Ovary (tissue), 9 donors: ENCODE results near the gene VAV2. TPM values are rescaled to one million over a fixed set of nuclear protein-coding genes. Genes with fewer than 3 reads are reported as not detected.

ENCODE experiments used
- DNase-seq, 5 donors: peaks; one replicate each; pipeline ENCODE4 v3.0.0-alpha.2; 2019 to 2020
- H3K27ac ChIP-seq, 2 donors: fragments of 200-600 bp; one replicate each; pipeline versions ENCODE4 v1.5.1 to v1.8.0; 2019 to 2022
- H3K27me3 ChIP-seq: fragments of 200-600 bp; one replicate; pipeline ENCODE4 v1.8.0; 2022
- H3K36me3 ChIP-seq: fragments of 200-600 bp; sonication (generic); one replicate; pipeline ENCODE4 v1.5.1; 2019
- H3K4me1 ChIP-seq: one replicate; pipeline ENCODE4 v1.8.1; 2013; ENCODE audit warnings: mild to moderate bottlenecking, moderate library complexity; ENCODE audit not compliant: insufficient read depth
- H3K4me3 ChIP-seq: fragments of 200-600 bp; sonication (generic); one replicate; pipeline ENCODE4 v1.5.1; 2017
- H3K9me3 ChIP-seq, 2 donors: fragments of 200-600 bp in 1 of 2; sonication (generic) in 1 of 2; one replicate each; pipeline versions ENCODE4 v1.5.1 to v1.8.1; 2013 to 2019; ENCODE audit warnings: mild to moderate bottlenecking in 1 of 2, moderate library complexity in 1 of 2
- CTCF ChIP-seq, 3 donors: fragments of 450-650 bp in 2 of 3; fragments of 200-600 bp in 1 of 3; IDR thresholded peaks; one replicate each; pipeline versions ENCODE4 v1.5.1 to v1.8.0; 2016 to 2022; ENCODE audit warnings: antibody characterized with exemption in 3 of 3, mild to moderate bottlenecking in 1 of 3
- EP300 ChIP-seq: sonication (generic); formaldehyde crosslinking; IDR thresholded peaks from one replicate; pipeline ENCODE4 v1.6.1; 2017; ENCODE audit warnings: antibody characterized with exemption
- POLR2A ChIP-seq: fragments of 450-650 bp; IDR thresholded peaks from one replicate; pipeline ENCODE4 v1.6.1; 2017; ENCODE audit warnings: antibody characterized with exemption, mild to moderate bottlenecking, moderate library complexity
- WGBS, 3 donors: extraction: QIAGEN DNeasy Blood & Tissue Kit in 1 of 3; methylation state at CpG; one replicate each; pipeline versions ENCODE4 v1.1.5 to v1.1.7; 2013 to 2017; 5-methylcytosine and 5-hydroxymethylcytosine counted together
- intact Hi-C, 4 donors: fragments of 100-400 bp; cut with DNase I; formaldehyde crosslinking; loops; one replicate each; pipeline versions ENCODE4 v1.11.0 to v1.15.1; 2022 to 2023
- polyA plus RNA-seq, 2 donors: library from polyadenylated mRNA; stranded (reverse); fragments of 200-250 nt in 1 of 2; fragments of 350-450 nt in 1 of 2; fragmentation: Illumina TruSeq in 1 of 2; extraction: RNeasy Lipid Tissue Mini Kit (QIAGEN cat#74804) in 1 of 2; gene quantifications; one replicate each; pipeline ENCODE4 v1.2.3, GENCODE V29; 2013 to 2014
- total RNA-seq, 7 donors: library from RNA; depleted of rRNA in 2 of 7; stranded (reverse); fragments of >200 nt in 2 of 7; fragmentation: NEBNext Ultra II Directional in 3 of 7; extraction: Animal tissue kit (Norgen Biotek cat#: 25700) in 3 of 7; gene quantifications; one replicate each; pipeline versions ENCODE4 v1.1.0 to v1.2.4, GENCODE V29; 2016 to 2023
- donor health status: DM: no; HTN: no; CAD: no; lungs with moderate emphysema.
- donor health status: DM: no; HTN: no; CAD: no.
- donor health status: Bipolar disorder and iron deficiency.
- donor health status: DM: yes; HTN: yes; CAD: no.
- donor health status: DM: no; HTN: no; CAD: no.
- donor health status: DM: yes; HTN: yes; CAD: no.

Gene VAV2
- total and polyA plus RNA-seq, 9 donors = 3.7 to 14.1 (median 7.8) TPM

- H3K4me3 ChIP-seq = no peak overlapping the region
- no peaks in the 10 kb centered on the region for H3K27me3 ChIP-seq
- H3K4me1 ChIP-seq = no peaks in the 10 kb centered on the region
- no peak for DNase-seq
- no peak overlapping the region for H3K27ac ChIP-seq
- intact Hi-C loops = loop anchor here in 1 of 4 donors (2.0 kb wide), 1 partner anchor 200 kb away; no protein-coding TSS in a partner anchor
- H3K36me3 ChIP-seq = no peaks in the 10 kb centered on the region
- no peaks in the 10 kb centered on the region for H3K9me3 ChIP-seq
- no peak for TF ChIP-seq POLR2A
- TF ChIP-seq EP300 = no peak
- no peak for TF ChIP-seq CTCF (IDR thresholded peaks at IDR 0.05)
- 80 to 93% (median 82%) methylated on average over 8 of the region's 8 CpGs for WGBS, 3 donors
Observed at GRCh38 chr9:133795049-133795448, 197.1 kb downstream of the VAV2 start.

- H3K4me3 ChIP-seq = no peak overlapping the region
- no peak overlapping the region for H3K27ac ChIP-seq
- no peaks in the 10 kb centered on the region for H3K9me3 ChIP-seq
- no peaks in the 10 kb centered on the region for H3K27me3 ChIP-seq
- no peaks in the 10 kb centered on the region for H3K36me3 ChIP-seq
- no peak for DNase-seq
- TF ChIP-seq POLR2A = no peak
- no peak for TF ChIP-seq EP300
- TF ChIP-seq CTCF (IDR thresholded peaks at IDR 0.05) = no peak
- 88 to 90% (median 88%) methylated on average over 27 of the region's 27 CpGs for WGBS, 3 donors
- intact Hi-C loops = loop anchor here in 1 of 4 donors (2.0 kb wide), 1 partner anchor 201 kb away; no protein-coding TSS in a partner anchor
- no peaks in the 10 kb centered on the region for H3K4me1 ChIP-seq
Observed at GRCh38 chr9:133794016-133794760, 197.9 kb downstream of the VAV2 start.

GRCh38 chr9:133793471-133793870, 198.7 kb downstream of the VAV2 start:
- no peak for TF ChIP-seq POLR2A
- no peak for TF ChIP-seq EP300
- TF ChIP-seq CTCF (IDR thresholded peaks at IDR 0.05) = no peak
- H3K27me3 ChIP-seq = no peaks in the 10 kb centered on the region
- no peak overlapping the region for H3K4me3 ChIP-seq
- intact Hi-C loops = loop anchor here in 2 of 4 donors (1.0 to 2.0 kb wide), 2 partner anchors 201 to 369 kb away; no protein-coding TSS in a partner anchor
- no peak for DNase-seq
- no peak overlapping the region for H3K27ac ChIP-seq
- no peaks in the 10 kb centered on the region for H3K36me3 ChIP-seq
- no peaks in the 10 kb centered on the region for H3K4me1 ChIP-seq
- H3K9me3 ChIP-seq = no peaks in the 10 kb centered on the region
- WGBS, 3 donors = 46 to 72% (median 53%) methylated on average over 13 of the region's 13 CpGs

- TF ChIP-seq EP300 = no peak
- TF ChIP-seq CTCF (IDR thresholded peaks at IDR 0.05) = peak; percentile 87 to 96 (median 95)
- DNase-seq = peak; percentile 68 to 86 (median 82)
- no peaks in the 10 kb centered on the region for H3K27me3 ChIP-seq
- H3K9me3 ChIP-seq = no peaks in the 10 kb centered on the region
- no peak overlapping the region for H3K4me3 ChIP-seq
- no peaks in the 10 kb centered on the region for H3K36me3 ChIP-seq
- WGBS, 3 donors = 15 to 24% (median 15%) methylated on average over 22 of the region's 22 CpGs
- no peak overlapping the region for H3K27ac ChIP-seq
- no peaks in the 10 kb centered on the region for H3K4me1 ChIP-seq
- intact Hi-C loops = loop anchor here in 2 of 4 donors (1.0 to 2.0 kb wide), 2 partner anchors 202 to 369 kb away; no protein-coding TSS in a partner anchor
Observed at GRCh38 chr9:133792721-133793470, 199.2 kb downstream of the VAV2 start.
